ENCODE data around the gene MCU.
"Not testable (repeated sequence)": the region's sequence is repeated elsewhere in the genome, so short reads cannot be mapped to it uniquely, and the experiment has no call there.

Gene MCU

GRCh38 chr10:72731916-72732419, 40.0 kb downstream of the MCU start:
- no peak for DNase-seq (ENCODE audit: low read depth)

- no peak for DNase-seq (ENCODE audit: low read depth)
These were observed 40.6 kb downstream of the MCU start for GRCh38 chr10:72732521-72732920.

- no peak for DNase-seq (ENCODE audit: low read depth)
These were observed 42.0 kb downstream of the MCU start for GRCh38 chr10:72733989-72734388.

- DNase-seq (ENCODE audit: low read depth) = no peak
These were observed 43.5 kb downstream of the MCU start for GRCh38 chr10:72735288-72735936.

GRCh38 chr10:72736176-72736827, 44.4 kb downstream of the MCU start:
- DNase-seq (ENCODE audit: low read depth) = peak; percentile 78

- no peak for DNase-seq (ENCODE audit: low read depth)
These were observed 44.9 kb downstream of the MCU start for GRCh38 chr10:72736828-72737220.

- not testable (repeated sequence) for DNase-seq (ENCODE audit: low read depth)
These were observed 45.4 kb downstream of the MCU start for GRCh38 chr10:72737357-72737756.

GRCh38 chr10:72738486-72738885, 46.5 kb downstream of the MCU start:
- no peak for DNase-seq (ENCODE audit: low read depth)

- DNase-seq (ENCODE audit: low read depth) = no peak
These were observed 48.6 kb downstream of the MCU start for GRCh38 chr10:72740528-72740927.

GRCh38 chr10:72742092-72742491, 50.1 kb downstream of the MCU start:
- DNase-seq (ENCODE audit: low read depth) = no peak

- DNase-seq (ENCODE audit: low read depth) = no peak
These were observed 50.9 kb downstream of the MCU start for GRCh38 chr10:72742797-72743196.

- no peak for DNase-seq (ENCODE audit: low read depth)
These were observed 52.6 kb downstream of the MCU start for GRCh38 chr10:72744566-72744965.

GRCh38 chr10:72746426-72747363, 54.8 kb downstream of the MCU start:
- DNase-seq (ENCODE audit: low read depth) = no peak

- DNase-seq (ENCODE audit: low read depth) = no peak
These were observed 55.6 kb downstream of the MCU start for GRCh38 chr10:72747521-72747920.

- no peak for DNase-seq (ENCODE audit: low read depth)
These were observed 61.9 kb downstream of the MCU start for GRCh38 chr10:72753760-72754231.

GRCh38 chr10:72754275-72755032, 62.5 kb downstream of the MCU start:
- no peak for DNase-seq (ENCODE audit: low read depth)

- no peak for DNase-seq (ENCODE audit: low read depth)
These were observed 64.9 kb downstream of the MCU start for GRCh38 chr10:72756674-72757385.

- DNase-seq (ENCODE audit: low read depth) = no peak
These were observed 65.8 kb downstream of the MCU start for GRCh38 chr10:72757732-72758131.

- DNase-seq (ENCODE audit: low read depth) = not testable (repeated sequence)
These were observed 67.0 kb downstream of the MCU start for GRCh38 chr10:72758930-72759329.

GRCh38 chr10:72759584-72759983, 67.6 kb downstream of the MCU start:
- DNase-seq (ENCODE audit: low read depth) = no peak

- DNase-seq (ENCODE audit: low read depth) = no peak
These were observed 69.6 kb downstream of the MCU start for GRCh38 chr10:72761498-72761897.
